ENCODE data around the gene USP17L12.
"Not testable (repeated sequence)": the region's sequence is repeated elsewhere in the genome, so short reads cannot be mapped to it uniquely, and the experiment has no call there.

Gene USP17L12, protein sequence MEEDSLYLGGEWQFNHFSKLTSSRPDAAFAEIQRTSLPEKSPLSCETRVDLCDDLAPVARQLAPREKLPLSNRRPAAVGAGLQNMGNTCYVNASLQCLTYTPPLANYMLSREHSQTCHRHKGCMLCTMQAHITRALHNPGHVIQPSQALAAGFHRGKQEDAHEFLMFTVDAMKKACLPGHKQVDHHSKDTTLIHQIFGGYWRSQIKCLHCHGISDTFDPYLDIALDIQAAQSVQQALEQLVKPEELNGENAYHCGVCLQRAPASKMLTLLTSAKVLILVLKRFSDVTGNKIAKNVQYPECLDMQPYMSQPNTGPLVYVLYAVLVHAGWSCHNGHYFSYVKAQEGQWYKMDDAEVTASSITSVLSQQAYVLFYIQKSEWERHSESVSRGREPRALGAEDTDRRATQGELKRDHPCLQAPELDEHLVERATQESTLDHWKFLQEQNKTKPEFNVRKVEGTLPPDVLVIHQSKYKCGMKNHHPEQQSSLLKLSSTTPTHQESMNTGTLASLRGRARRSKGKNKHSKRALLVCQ

GRCh38 chr4:9219852-9220251, at the start of gene USP17L12:
Gene USP17L12 (plus strand): TSS chr4:9220152. CDS start chr4:9220152, 0 bp downstream.
- not testable (repeated sequence) for DNase-seq (ENCODE audit: low read depth in 2 of 2)

- DNase-seq (ENCODE audit: low read depth in 2 of 2) = not testable (repeated sequence)
Observed at GRCh38 chr4:9210357-9210756, 9.6 kb upstream of the USP17L12 start, which contains the start of gene USP17L10. Gene USP17L10 (plus strand): TSS chr4:9210657. CDS start chr4:9210657, 0 bp downstream.

DNA sequence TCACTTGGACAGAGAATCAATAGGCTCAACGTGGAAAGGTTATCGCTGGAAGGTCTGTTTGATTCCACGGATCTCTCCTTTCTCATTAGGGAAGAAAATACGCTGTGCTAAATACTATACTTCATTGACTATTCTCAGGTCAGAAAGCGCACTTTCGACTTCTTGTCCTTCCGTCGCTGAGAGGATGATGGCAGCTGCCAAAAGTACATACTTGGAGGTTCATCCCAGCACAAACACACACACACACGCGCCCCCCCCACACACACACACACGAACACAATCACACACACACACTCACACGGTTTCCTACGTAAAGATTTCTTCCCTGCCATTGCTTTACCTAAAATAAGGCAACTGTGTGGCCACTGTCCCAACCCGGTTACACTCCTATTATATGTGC, 5.3 kb upstream of the USP17L12 start:
- not testable (repeated sequence) for DNase-seq (ENCODE audit: low read depth in 2 of 2)

DNA sequence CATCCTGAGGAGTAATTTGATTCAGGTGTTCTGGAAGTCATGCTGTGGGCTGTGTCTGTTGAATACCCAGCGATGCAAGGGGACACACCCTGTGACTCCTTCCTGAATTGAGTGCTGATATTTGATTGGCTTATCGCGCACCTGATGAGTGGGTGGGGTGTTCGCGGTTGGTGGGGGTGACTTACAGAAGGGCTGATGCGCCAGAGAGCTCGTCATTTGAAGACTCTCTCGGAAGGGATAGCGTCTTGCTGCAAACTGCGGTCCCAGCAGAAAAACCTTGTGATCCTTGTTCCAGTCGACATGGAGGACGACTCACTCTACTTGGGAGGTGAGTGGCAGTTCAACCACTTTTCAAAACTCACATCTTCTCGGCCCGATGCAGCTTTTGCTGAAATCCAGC, 4.8 kb upstream of the USP17L12 start, which contains the start of gene USP17L11:
TSS of gene USP17L11 (plus strand) at position 301 of the 400 bp plus-strand sequence. CDS start at position 301, 0 bp downstream.
- not testable (repeated sequence) for DNase-seq (ENCODE audit: low read depth in 2 of 2)

- not testable (repeated sequence) for DNase-seq (ENCODE audit: low read depth in 2 of 2)
Observed at GRCh38 chr4:9224596-9224995, 4.6 kb downstream of the USP17L12 start, which contains the start of gene USP17L13. Gene USP17L13 (plus strand): TSS chr4:9224896. CDS start chr4:9224896, 0 bp downstream.

DNA sequence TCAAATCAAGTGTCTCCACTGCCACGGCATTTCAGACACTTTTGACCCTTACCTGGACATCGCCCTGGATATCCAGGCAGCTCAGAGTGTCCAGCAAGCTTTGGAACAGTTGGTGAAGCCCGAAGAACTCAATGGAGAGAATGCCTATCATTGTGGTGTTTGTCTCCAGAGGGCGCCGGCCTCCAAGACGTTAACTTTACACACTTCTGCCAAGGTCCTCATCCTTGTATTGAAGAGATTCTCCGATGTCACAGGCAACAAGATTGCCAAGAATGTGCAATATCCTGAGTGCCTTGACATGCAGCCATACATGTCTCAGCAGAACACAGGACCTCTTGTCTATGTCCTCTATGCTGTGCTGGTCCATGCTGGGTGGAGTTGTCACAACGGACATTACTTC, 10.3 kb downstream of the USP17L12 start:
- not testable (repeated sequence) for DNase-seq (ENCODE audit: low read depth in 2 of 2)

DNA sequence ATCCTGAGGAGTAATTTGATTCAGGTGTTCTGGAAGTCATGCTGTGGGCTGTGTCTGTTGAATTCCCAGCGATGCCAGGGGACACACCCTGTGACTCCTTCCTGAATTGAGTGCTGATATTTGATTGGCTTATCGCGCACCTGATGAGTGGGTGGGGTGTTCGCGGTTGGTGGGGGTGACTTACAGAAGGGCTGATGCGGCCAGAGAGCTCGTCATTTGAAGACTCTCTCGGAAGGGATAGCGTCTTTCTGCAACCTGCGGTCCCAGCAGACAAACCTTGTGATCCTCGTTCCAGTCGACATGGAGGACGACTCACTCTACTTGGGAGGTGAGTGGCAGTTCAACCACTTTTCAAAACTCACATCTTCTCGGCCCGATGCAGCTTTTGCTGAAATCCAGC, 14.1 kb downstream of the USP17L12 start, which contains the start of gene USP17L15:
TSS of gene USP17L15 (plus strand) at position 301 of the 400 bp plus-strand sequence. CDS start at position 301, 0 bp downstream.
- DNase-seq (ENCODE audit: low read depth in 2 of 2) = not testable (repeated sequence)

DNA sequence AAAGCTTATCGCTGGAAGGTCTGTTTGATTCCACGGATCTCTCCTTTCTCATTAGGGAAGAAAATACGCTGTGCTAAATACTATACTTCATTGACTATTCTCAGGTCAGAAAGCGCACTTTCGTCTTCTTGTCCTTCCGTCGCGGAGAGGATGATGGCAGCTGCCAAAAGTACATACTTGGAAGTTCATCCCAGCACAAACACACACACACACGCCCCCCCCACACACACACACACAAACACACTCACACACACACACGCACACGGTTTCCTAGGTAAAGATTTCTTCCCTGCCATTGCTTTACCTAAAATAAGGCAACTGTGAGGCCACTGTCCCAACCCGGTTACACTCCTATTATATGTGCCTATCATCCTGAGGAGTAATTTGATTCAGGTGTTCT, 18.5 kb downstream of the USP17L12 start:
- not testable (repeated sequence) for DNase-seq (ENCODE audit: low read depth in 2 of 2)

GRCh38 chr4:9243579-9243978, 23.6 kb downstream of the USP17L12 start, which contains the start of gene USP17L17:
Gene USP17L17 (plus strand): TSS chr4:9243879. CDS start chr4:9243879, 0 bp downstream.
- not testable (repeated sequence) for DNase-seq (ENCODE audit: low read depth in 2 of 2)

- DNase-seq (ENCODE audit: low read depth in 2 of 2) = not testable (repeated sequence)
Observed at GRCh38 chr4:9247953-9248680, 28.2 kb downstream of the USP17L12 start, which contains the start of gene USP17L18. Gene USP17L18 (plus strand): TSS chr4:9248630. CDS start chr4:9248630, 0 bp downstream.

GRCh38 chr4:9253078-9253477, 33.1 kb downstream of the USP17L12 start, which contains the start of gene USP17L19:
Gene USP17L19 (plus strand): TSS chr4:9253378. CDS start chr4:9253378, 0 bp downstream.
- not testable (repeated sequence) for DNase-seq (ENCODE audit: low read depth in 2 of 2)

GRCh38 chr4:9257824-9258223, 37.9 kb downstream of the USP17L12 start, which contains the start of gene USP17L20:
Gene USP17L20 (plus strand): TSS chr4:9258124. CDS start chr4:9258124, 0 bp downstream.
- not testable (repeated sequence) for DNase-seq (ENCODE audit: low read depth in 2 of 2)

GRCh38 chr4:9262572-9262971, 42.6 kb downstream of the USP17L12 start, which contains the start of gene USP17L21:
Gene USP17L21 (plus strand): TSS chr4:9262872. CDS start chr4:9262872, 0 bp downstream.
- DNase-seq (ENCODE audit: low read depth in 2 of 2) = not testable (repeated sequence)

DNA sequence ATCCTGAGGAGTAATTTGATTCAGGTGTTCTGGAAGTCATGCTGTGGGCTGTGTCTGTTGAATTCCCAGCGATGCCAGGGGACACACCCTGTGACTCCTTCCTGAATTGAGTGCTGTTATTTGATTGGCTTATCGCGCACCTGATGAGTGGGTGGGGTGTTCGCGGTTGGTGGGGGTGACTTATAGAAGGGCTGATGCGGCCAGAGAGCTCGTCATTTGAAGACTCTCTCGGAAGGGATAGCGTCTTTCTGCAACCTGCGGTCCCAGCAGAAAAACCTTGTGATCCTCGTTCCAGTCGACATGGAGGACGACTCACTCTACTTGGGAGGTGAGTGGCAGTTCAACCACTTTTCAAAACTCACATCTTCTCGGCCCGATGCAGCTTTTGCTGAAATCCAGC, 47.4 kb downstream of the USP17L12 start, which contains the start of gene USP17L22:
TSS of gene USP17L22 (plus strand) at position 301 of the 400 bp plus-strand sequence. CDS start at position 301, 0 bp downstream.
- DNase-seq (ENCODE audit: low read depth in 2 of 2) = not testable (repeated sequence)

All from activated CD4-positive, alpha-beta T cell treated with anti-CD3 and anti-CD28 coated beads for 24 hours (primary cell).